Left lung (tissue), 10 donors: ENCODE measurements around the gene CARNS1. TPM values are rescaled to one million over a fixed set of nuclear protein-coding genes. Genes with fewer than 3 reads are reported as not detected.

Experiments
- ATAC-seq: fragments of 200-7000 bp; cut with Tn5 transposase; one replicate; pipeline ENCODE4 v1.9.1; 2020; ENCODE audit warnings: moderate library complexity
- DNase-seq, 4 donors: peaks; one replicate each; pipeline ENCODE4 v3.0.0-alpha.2; 2013 to 2020
- H3K27ac ChIP-seq, 2 donors: fragments of 200-600 bp; sonication (generic) in 1 of 2; one replicate each; pipeline versions ENCODE4 v1.5.0 to v1.8.0; 2020 to 2021
- H3K27me3 ChIP-seq, 2 donors: fragments of 200-600 bp; sonication (generic) in 1 of 2; one replicate each; pipeline versions ENCODE4 v1.5.0 to v1.8.0; 2020 to 2021
- H3K36me3 ChIP-seq, 2 donors: fragments of 200-600 bp; sonication (generic) in 1 of 2; one replicate each; pipeline versions ENCODE4 v1.5.0 to v1.8.0; 2020 to 2021
- H3K4me1 ChIP-seq, 2 donors: fragments of 200-600 bp; one replicate each; pipeline ENCODE4 v1.8.0; 2021
- H3K4me3 ChIP-seq, 2 donors: fragments of 200-600 bp; sonication (generic) in 1 of 2; one replicate each; pipeline versions ENCODE4 v1.5.0 to v1.8.0; 2020 to 2021; ENCODE audit warnings: mild to moderate bottlenecking in 1 of 2
- H3K9me3 ChIP-seq, 2 donors: fragments of 200-600 bp; sonication (generic) in 1 of 2; one replicate each; pipeline versions ENCODE4 v1.5.0 to v1.8.0; 2020 to 2021
- CTCF ChIP-seq, 2 donors: fragments of 200-600 bp; sonication (generic) in 1 of 2; IDR thresholded peaks; one replicate each; pipeline versions ENCODE4 v1.5.0 to v1.8.0; 2021; ENCODE audit warnings: antibody characterized with exemption in 2 of 2
- intact Hi-C, 2 donors: fragments of 100-400 bp; cut with DNase I; formaldehyde crosslinking; loops; one replicate each; pipeline versions ENCODE4 v1.11.2 to v1.14.2; 2022
- polyA plus RNA-seq, 6 donors: library from polyadenylated mRNA; unstranded; fragments of 120-200 nt; gene quantifications; one replicate each; pipeline ENCODE4 v1.2.1, GENCODE V29; 2013; ENCODE audit not compliant: insufficient read length in 6 of 6
- total RNA-seq, 2 donors: library from RNA; stranded (reverse); fragmentation: NEBNext Ultra II Directional; extraction: Animal tissue kit (Norgen Biotek cat#: 25700); gene quantifications; one replicate each; pipeline ENCODE4 v1.2.1, GENCODE V29; 2021
- donor health status: DM: no; HTN: yes; CAD: no.
- donor health status: DM: no; HTN: no; CAD: no.

CARNS1 gene
- total and polyA plus RNA-seq, 8 donors = 0.71 to 5.6 (median 3.1) TPM

DNA sequence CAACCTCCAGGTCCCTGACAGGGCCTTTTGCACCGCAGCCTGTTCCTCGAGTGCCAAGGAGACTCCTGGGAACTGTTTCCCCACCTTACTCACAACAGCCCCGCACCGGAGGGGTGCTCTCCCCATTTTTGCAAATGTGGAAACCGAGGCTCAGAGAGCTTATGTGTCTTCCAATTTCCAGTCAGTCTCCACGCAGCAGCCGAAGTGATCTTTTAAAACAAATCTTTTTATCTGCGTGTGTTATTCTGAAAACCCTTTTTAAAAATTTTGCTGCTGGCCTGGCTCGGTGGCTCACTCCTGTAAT is 54.0 kb downstream of the CARNS1 start:
- intact Hi-C loops = no loop called here
- no peak for DNase-seq
- no peak for TF ChIP-seq CTCF (IDR thresholded peaks at IDR 0.05)

GRCh38 chr11:67470337-67471002 is 55.0 kb downstream of the CARNS1 start:
- no peak for DNase-seq
- Histone ChIP-seq H3K4me3 (no peak overlapping the region), H3K4me1 (peaks cover 13 to 34% of the 10 kb centered on the region in 2 donors), H3K9me3 (no peaks in the 10 kb centered on the region), H3K36me3 (no peaks in the 10 kb centered on the region), H3K27me3 (no peaks in the 10 kb centered on the region), H3K27ac (no peak overlapping the region)
- no peak for ATAC-seq
- intact Hi-C loops = no loop called here
- no peak for TF ChIP-seq CTCF (IDR thresholded peaks at IDR 0.05)

More for the DNA sequence above, 54.0 kb downstream of the CARNS1 start:
- ATAC-seq = no peak
- Histone ChIP-seq H3K36me3 (no peaks in the 10 kb centered on the region), H3K27ac (peak overlapping the region; percentile 84 to 88), H3K4me3 (peak overlapping the region; percentile 94 to 96), H3K4me1 (peaks cover 13 to 41% of the 10 kb centered on the region in 2 donors), H3K9me3 (no peaks in the 10 kb centered on the region), H3K27me3 (no peaks in the 10 kb centered on the region)

DNA sequence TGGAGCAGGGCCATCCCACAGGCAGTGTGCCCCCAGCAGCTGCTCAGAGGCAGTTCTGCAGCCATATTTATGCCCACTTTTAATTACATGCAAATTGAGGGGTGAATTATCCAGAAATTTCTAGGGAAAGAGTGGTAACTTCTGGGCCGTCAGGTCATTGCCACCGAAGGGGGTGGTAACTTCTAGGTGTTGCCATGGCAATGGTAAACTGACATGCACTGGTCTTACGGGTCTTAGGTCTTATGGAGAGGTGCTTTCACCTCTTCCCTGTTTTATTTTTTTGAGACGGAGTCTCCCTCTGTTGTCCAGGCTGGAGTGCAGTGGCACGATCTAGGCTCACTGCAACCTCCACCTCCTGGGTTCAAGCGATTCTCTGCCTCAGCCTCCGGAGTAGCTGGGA is 57.4 kb downstream of the CARNS1 start:
- H3K4me3 ChIP-seq = no peak overlapping the region
- DNase-seq (no peak), ATAC-seq (no peak)
- peaks cover 8 to 14% of the 10 kb centered on the region in 2 donors for H3K4me1 ChIP-seq
- intact Hi-C loops = no loop called here
- no peaks in the 10 kb centered on the region for H3K9me3 ChIP-seq
- no peaks in the 10 kb centered on the region for H3K36me3 ChIP-seq
- no peak overlapping the region for H3K27ac ChIP-seq
- H3K27me3 ChIP-seq = no peaks in the 10 kb centered on the region
- TF ChIP-seq CTCF (IDR thresholded peaks at IDR 0.05) = no peak

Other genes with a start within 250 kb of the CARNS1 start
- gene GRK2, start 149.2 kb upstream of the CARNS1 start, total RNA-seq = 100 to 1,000 TPM in 1 of 2 donors, 10 to 100 TPM in 1; 55.2 to 118 TPM
- gene GRK2, start 149.2 kb upstream of the CARNS1 start, polyA plus RNA-seq = 10 to 100 TPM; 56.9 to 79.9 (median 59.4) TPM
- 10 to 100 TPM; 48.0 to 81.2 TPM for gene ANKRD13D, start 126.4 kb upstream of the CARNS1 start, total RNA-seq
- 10 to 100 TPM; 34.5 to 61.0 (median 49.6) TPM for gene ANKRD13D, start 126.4 kb upstream of the CARNS1 start, polyA plus RNA-seq
- 10 to 100 TPM; 28.7 to 44.9 TPM for gene SSH3, start 112.1 kb upstream of the CARNS1 start, total RNA-seq
- 10 to 100 TPM; 23.0 to 34.5 (median 28.3) TPM for gene SSH3, start 112.1 kb upstream of the CARNS1 start, polyA plus RNA-seq
- gene POLD4, start 62.1 kb upstream of the CARNS1 start, total RNA-seq = 10 to 100 TPM; 67.7 to 77.3 TPM
- gene POLD4, start 62.1 kb upstream of the CARNS1 start, polyA plus RNA-seq = 10 to 100 TPM; 26.7 to 35.1 (median 32.5) TPM
- gene CLCF1, start 42.1 kb upstream of the CARNS1 start, total RNA-seq = 1 to 10 TPM; 7.3 to 9.2 TPM
- gene CLCF1, start 42.1 kb upstream of the CARNS1 start, polyA plus RNA-seq = 10 to 100 TPM; 10.9 to 15.3 (median 12.3) TPM
- 10 to 100 TPM; 18.4 to 21.5 TPM for gene RAD9A, start 23.7 kb upstream of the CARNS1 start, total RNA-seq
- 10 to 100 TPM; 22.9 to 31.3 (median 24.5) TPM for gene RAD9A, start 23.7 kb upstream of the CARNS1 start, polyA plus RNA-seq
- gene PPP1CA, start 13.8 kb upstream of the CARNS1 start, total RNA-seq = 100 to 1,000 TPM; 138 to 173 TPM
- gene PPP1CA, start 13.8 kb upstream of the CARNS1 start, polyA plus RNA-seq = 100 to 1,000 TPM; 108 to 144 (median 139) TPM
- 10 to 100 TPM in 1 of 2 donors, 1 to 10 TPM in 1; 8.0 to 15.5 TPM for gene TBC1D10C, start 11.6 kb upstream of the CARNS1 start, total RNA-seq
- 1 to 10 TPM; 4.2 to 6.5 (median 5.1) TPM for gene TBC1D10C, start 11.6 kb upstream of the CARNS1 start, polyA plus RNA-seq
- gene RPS6KB2, start 12.8 kb downstream of the CARNS1 start, total RNA-seq = 10 to 100 TPM; 37.7 to 44.1 TPM
- gene RPS6KB2, start 12.8 kb downstream of the CARNS1 start, polyA plus RNA-seq = 10 to 100 TPM; 39.6 to 47.0 (median 42.0) TPM
- gene PTPRCAP, start 22.0 kb downstream of the CARNS1 start, total RNA-seq = 10 to 100 TPM in 1 of 2 donors, 1 to 10 TPM in 1; 5.4 to 12.5 TPM
- 1 to 10 TPM; 1.6 to 3.0 (median 2.2) TPM for gene PTPRCAP, start 22.0 kb downstream of the CARNS1 start, polyA plus RNA-seq
- 100 to 1,000 TPM; 111 to 119 TPM for gene CORO1B, start 27.8 kb downstream of the CARNS1 start, total RNA-seq
- gene CORO1B, start 27.8 kb downstream of the CARNS1 start, polyA plus RNA-seq = 10 to 100 TPM; 43.5 to 61.1 (median 50.4) TPM
- not detected for gene GPR152, start 37.1 kb downstream of the CARNS1 start, total RNA-seq
- not detected for gene GPR152, start 37.1 kb downstream of the CARNS1 start, polyA plus RNA-seq
- gene CABP4, start 39.7 kb downstream of the CARNS1 start, total RNA-seq = 1 to 10 TPM; 2.0 to 2.7 TPM
- gene CABP4, start 39.7 kb downstream of the CARNS1 start, polyA plus RNA-seq = 1 to 10 TPM; 1.4 to 2.8 (median 2.2) TPM
- gene TMEM134, start 53.6 kb downstream of the CARNS1 start, total RNA-seq = 10 to 100 TPM; 45.9 to 51.8 TPM
- gene TMEM134, start 53.6 kb downstream of the CARNS1 start, polyA plus RNA-seq = 10 to 100 TPM; 33.4 to 51.8 (median 43.3) TPM
- 10 to 100 TPM; 61.7 to 68.2 TPM for gene AIP, start 67.3 kb downstream of the CARNS1 start, total RNA-seq
- gene AIP, start 67.3 kb downstream of the CARNS1 start, polyA plus RNA-seq = 10 to 100 TPM; 55.7 to 62.5 (median 60.4) TPM
- gene PITPNM1, start 89.7 kb downstream of the CARNS1 start, total RNA-seq = 10 to 100 TPM; 51.6 to 55.5 TPM
- 10 to 100 TPM; 15.5 to 36.3 (median 20.5) TPM for gene PITPNM1, start 89.7 kb downstream of the CARNS1 start, polyA plus RNA-seq
- gene CDK2AP2, start 92.5 kb downstream of the CARNS1 start, total RNA-seq = 10 to 100 TPM; 82.2 to 92.8 TPM
- 10 to 100 TPM; 25.8 to 40.0 (median 29.2) TPM for gene CDK2AP2, start 92.5 kb downstream of the CARNS1 start, polyA plus RNA-seq
- not detected for gene CABP2, start 107.8 kb downstream of the CARNS1 start, total RNA-seq
- gene CABP2, start 107.8 kb downstream of the CARNS1 start, polyA plus RNA-seq = not detected
- gene GSTP1, start 168.1 kb downstream of the CARNS1 start, total RNA-seq = 1,000 to 10,000 TPM in 1 of 2 donors, 100 to 1,000 TPM in 1; 790 to 1,058 TPM
- 100 to 1,000 TPM; 651 to 768 (median 717) TPM for gene GSTP1, start 168.1 kb downstream of the CARNS1 start, polyA plus RNA-seq
- gene NDUFV1, start 191.3 kb downstream of the CARNS1 start, total RNA-seq = 100 to 1,000 TPM; 136 to 155 TPM
- 100 to 1,000 TPM; 155 to 204 (median 170) TPM for gene NDUFV1, start 191.3 kb downstream of the CARNS1 start, polyA plus RNA-seq
- 10 to 100 TPM; 10.7 to 18.1 TPM for gene NUDT8, start 214.3 kb downstream of the CARNS1 start, total RNA-seq
- gene NUDT8, start 214.3 kb downstream of the CARNS1 start, polyA plus RNA-seq = 1 to 10 TPM; 3.8 to 5.8 (median 5.0) TPM
- gene TBX10, start 224.1 kb downstream of the CARNS1 start, total RNA-seq = not detected
- gene TBX10, start 224.1 kb downstream of the CARNS1 start, polyA plus RNA-seq = under 1 TPM in 1 of 6 donors, not detected in 5; 0.18 TPM
- gene ACY3, start 235.1 kb downstream of the CARNS1 start, total RNA-seq = under 1 TPM; 0.29 to 0.61 TPM
- gene ACY3, start 235.1 kb downstream of the CARNS1 start, polyA plus RNA-seq = under 1 TPM; 0.23 to 0.74 (median 0.57) TPM